CD4-positive, alpha-beta T cell treated with Interleukin-21 for 1 hour (primary cell): ENCODE data around the gene LONP1.

Source experiments
- DNase-seq: peaks from one replicate; pipeline ENCODE4 v3.0.0-alpha.2; 2020

The LONP1 gene

GRCh38 chr19:5677580-5677979 lies 42.4 kb downstream of the LONP1 start:
- no peak for DNase-seq

GRCh38 chr19:5677136-5677535 lies 42.8 kb downstream of the LONP1 start:
- DNase-seq = no peak

- DNase-seq = no peak
Measured at GRCh38 chr19:5676772-5677105, 43.2 kb downstream of the LONP1 start.

GRCh38 chr19:5676105-5676771 lies 43.7 kb downstream of the LONP1 start:
- DNase-seq = no peak

- no peak for DNase-seq
Measured at GRCh38 chr19:5674714-5675113, 45.2 kb downstream of the LONP1 start.

- DNase-seq = no peak
Measured at GRCh38 chr19:5673752-5674151, 46.2 kb downstream of the LONP1 start.

GRCh38 chr19:5672708-5673459 lies 47.1 kb downstream of the LONP1 start:
- DNase-seq = no peak

GRCh38 chr19:5671600-5671999 lies 48.3 kb downstream of the LONP1 start:
- DNase-seq = no peak

- DNase-seq = no peak
Measured at GRCh38 chr19:5669212-5669611, 50.7 kb downstream of the LONP1 start.

- no peak for DNase-seq
Measured at GRCh38 chr19:5667751-5668271, 52.1 kb downstream of the LONP1 start.

GRCh38 chr19:5666921-5667610 lies 52.9 kb downstream of the LONP1 start:
- DNase-seq = no peak

- DNase-seq = no peak
Measured at GRCh38 chr19:5665781-5666513, 54.0 kb downstream of the LONP1 start.

GRCh38 chr19:5664515-5664914 lies 55.4 kb downstream of the LONP1 start:
- DNase-seq = no peak

GRCh38 chr19:5663904-5664303 lies 56.0 kb downstream of the LONP1 start:
- DNase-seq = no peak

GRCh38 chr19:5661483-5661882 lies 58.5 kb downstream of the LONP1 start:
- no peak for DNase-seq

- DNase-seq = no peak
Measured at GRCh38 chr19:5655412-5655811, 64.5 kb downstream of the LONP1 start.

- DNase-seq = no peak
Measured at GRCh38 chr19:5654931-5655330, 65.0 kb downstream of the LONP1 start.

- no peak for DNase-seq
Measured at GRCh38 chr19:5652261-5652660, 67.7 kb downstream of the LONP1 start.

- DNase-seq = no peak
Measured at GRCh38 chr19:5651361-5651760, 68.6 kb downstream of the LONP1 start.

GRCh38 chr19:5648464-5648863 lies 71.5 kb downstream of the LONP1 start:
- no peak for DNase-seq

GRCh38 chr19:5646703-5647102 lies 73.2 kb downstream of the LONP1 start:
- no peak for DNase-seq

GRCh38 chr19:5645409-5645808 lies 74.5 kb downstream of the LONP1 start:
- DNase-seq = no peak

- no peak for DNase-seq
Measured at GRCh38 chr19:5644037-5644436, 75.9 kb downstream of the LONP1 start.
